SH-SY5Y (cell line): ENCODE measurements around the gene VAMP1.

Source experiments
- GATA2 ChIP-seq: IDR thresholded peaks from 2 replicates; pipeline ENCODE4 v1.6.1; 2011; ENCODE audit warnings: mild to moderate bottlenecking, low read depth, low read length
- GATA3 ChIP-seq: IDR thresholded peaks from 2 replicates; pipeline ENCODE4 v1.6.1; 2011; ENCODE audit warnings: low read depth, mild to moderate bottlenecking, low read length, moderate library complexity

GRCh38 chr12:6444704-6445688, 25.5 kb downstream of the VAMP1 start, which contains the start of gene CD27:
- TF ChIP-seq GATA2, result no peak
- no peak for TF ChIP-seq GATA3
